HCT116 (cell line): ENCODE data around the gene PGS1. TPM values are rescaled to one million over a fixed set of nuclear protein-coding genes. Genes with fewer than 3 reads are reported as not detected.

ENCODE experiments used
- ATAC-seq: fragments of 200-7000 bp; cut with Tn5 transposase; 2 replicates; pipeline ENCODE4 v1.9.1; 2020; ENCODE audit warnings: mild to moderate bottlenecking, moderate library complexity
- BruUV-seq: library from RNA; stranded (reverse); fragments of 400-500 nt; replicated peaks from 2 replicates; lab custom pipeline; 2021; lab: Mats Ljungman, UMichigan
- CTCF ChIA-PET: fragments of 300-600 bp; sonication (Branson Sonifier 250); formaldehyde crosslinking; loops from one replicate; lab custom pipeline; 2021; ENCODE audit warnings: antibody characterized with exemption; lab: Charles Lee
- POLR2A ChIA-PET: fragments of 300-600, 350-600 bp; sonication (Branson Sonifier 250); formaldehyde crosslinking; loops from one replicate; lab custom pipeline; 2021; ENCODE audit warnings: antibody characterized with exemption; lab: Charles Lee
- RAD21 ChIA-PET, 2 experiments: fragments of 300-600 bp; sonication (Branson Sonifier 250); formaldehyde crosslinking; loops; one replicate each; lab custom pipeline; 2023; ENCODE audit warnings: low total read pairs in 2 of 2; ENCODE audit not compliant: uncharacterized antibody in 2 of 2, unreplicated experiment in 2 of 2, low non-redundant PET in 1 of 2; lab: Charles Lee
- DNase-seq: peaks from one replicate; pipeline ENCODE4 v3.0.0-alpha.2; 2010; ENCODE audit warnings: low read depth, low spot score
- H2AFZ ChIP-seq: fragments of 200-600 bp; shearing (Covaris generic), sonication (generic); 2 replicates; pipeline ENCODE4 v1.6.1; 2017; ENCODE audit warnings: low read depth, mixed run types, mixed read lengths, antibody characterized with exemption, low read length; ENCODE audit not compliant: poor library complexity, severe bottlenecking
- H3K27ac ChIP-seq: 2 replicates; pipeline ENCODE4 v1.5.1; 2012; ENCODE audit warnings: low read depth, low read length
- H3K27me3 ChIP-seq: fragments of 200-600 bp; sonication (generic); 2 replicates; pipeline ENCODE4 v1.6.1; 2016; ENCODE audit warnings: mixed run types, low read length, mixed read lengths; ENCODE audit not compliant: insufficient read depth
- H3K36me3 ChIP-seq, 2 experiments: fragments of 200-500 bp in 1 of 2; fragments of 200-600 bp in 1 of 2; sonication (Bioruptor generic) in 1 of 2; sonication (generic) in 1 of 2; 2 replicates each; pipeline versions ENCODE4 v1.5.1 to v1.6.1; 2014 to 2016; ENCODE audit warnings: low read length in 2 of 2, inconsistent platforms in 1 of 2, mixed read lengths in 1 of 2, mixed run types in 1 of 2; ENCODE audit not compliant: insufficient read depth in 2 of 2, control insufficient read depth in 1 of 2
- H3K4me1 ChIP-seq, 2 experiments: fragments of 200-600 bp in 1 of 2; sonication (generic) in 1 of 2; 2 replicates each; pipeline versions ENCODE4 v1.5.1 to v1.6.1; 2012 to 2017; ENCODE audit warnings: low read length in 2 of 2, inconsistent platforms in 1 of 2, mild to moderate bottlenecking in 1 of 2, mixed read lengths in 1 of 2, mixed run types in 1 of 2, moderate library complexity in 1 of 2; ENCODE audit not compliant: insufficient read depth in 2 of 2, control insufficient read depth in 1 of 2
- H3K4me2 ChIP-seq: fragments of 200-600 bp; sonication (generic); 2 replicates; pipeline ENCODE4 v1.6.1; 2017; ENCODE audit warnings: mixed run types, low read length, mixed read lengths
- H3K4me3 ChIP-seq, 2 experiments: fragments of 200-600 bp in 1 of 2; sonication (generic) in 1 of 2; replicated peaks in 1 of 2; 2 replicates each; pipeline ENCODE4 v1.5.1; 2011 to 2016; ENCODE audit warnings: low read length in 2 of 2, control low read depth in 1 of 2, low read depth in 1 of 2, mild to moderate bottlenecking in 1 of 2, mixed read lengths in 1 of 2, mixed run types in 1 of 2
- H3K79me2 ChIP-seq: fragments of 200-600 bp; sonication (generic); 2 replicates; pipeline ENCODE4 v1.6.1; 2017; ENCODE audit warnings: mild to moderate bottlenecking, mixed run types, low read length, moderate library complexity, mixed read lengths; ENCODE audit not compliant: insufficient read depth
- H3K9ac ChIP-seq: fragments of 200-600 bp; sonication (generic); 2 replicates; pipeline ENCODE4 v1.6.1; 2016; ENCODE audit warnings: low read length, mixed read lengths
- H3K9me2 ChIP-seq: fragments of 200-600 bp; sonication (generic), shearing (Covaris generic); 2 replicates; pipeline ENCODE4 v1.6.1; 2017; ENCODE audit warnings: mixed run types, mild to moderate bottlenecking, moderate library complexity; ENCODE audit not compliant: insufficient read depth
- H3K9me3 ChIP-seq, 2 experiments: fragments of 200-500 bp in 1 of 2; fragments of 200-600 bp in 1 of 2; sonication (Bioruptor generic) in 1 of 2; sonication (generic) in 1 of 2; 2 replicates each; pipeline ENCODE4 v1.6.1; 2014 to 2017; ENCODE audit warnings: low read length in 2 of 2, mixed read lengths in 2 of 2, inconsistent platforms in 1 of 2, low read depth in 1 of 2, mild to moderate bottlenecking in 1 of 2, mixed run types in 1 of 2, moderate library complexity in 1 of 2; ENCODE audit not compliant: control insufficient read depth in 1 of 2, insufficient read depth in 1 of 2
- H4K20me1 ChIP-seq: fragments of 200-600 bp; sonication (generic), shearing (Covaris generic); 2 replicates; pipeline ENCODE4 v1.6.1; 2017; ENCODE audit warnings: mixed run types, mild to moderate bottlenecking, moderate library complexity; ENCODE audit not compliant: insufficient read depth
- CEBPB ChIP-seq: IDR thresholded peaks from 2 replicates; pipeline ENCODE4 v1.6.1; 2012; ENCODE audit warnings: low read depth
- EGR1 ChIP-seq: IDR thresholded peaks from 2 replicates; pipeline ENCODE4 v1.6.1; 2012; ENCODE audit warnings: low read depth
- EZH2 ChIP-seq: fragments of 200-600 bp; sonication (generic); IDR thresholded peaks from 2 replicates; pipeline ENCODE4 v1.6.1; 2017; ENCODE audit warnings: antibody characterized with exemption, mixed run types
- EZH2phosphoT487 ChIP-seq: fragments of 200-600 bp; IDR thresholded peaks from 2 replicates; pipeline ENCODE4 v1.6.1; 2018; ENCODE audit warnings: antibody characterized with exemption, borderline replicate concordance
- POLR2A ChIP-seq: IDR thresholded peaks from 2 replicates; pipeline ENCODE4 v1.7.0; 2011; ENCODE audit warnings: borderline replicate concordance; ENCODE audit not compliant: insufficient read depth, insufficient read length; ENCODE audit errors: extremely low read depth
- POLR2AphosphoS5 ChIP-seq: IDR thresholded peaks from 2 replicates; pipeline ENCODE4 v1.6.1; 2011; ENCODE audit warnings: mild to moderate bottlenecking, low read depth, low read length, moderate library complexity
- SIN3A ChIP-seq: IDR thresholded peaks from 2 replicates; pipeline ENCODE4 v1.6.1; 2012; ENCODE audit warnings: low read depth
- TCF7L2 ChIP-seq: IDR thresholded peaks from 2 replicates; pipeline ENCODE4 v1.7.0; 2011; ENCODE audit warnings: borderline replicate concordance, inconsistent platforms; ENCODE audit not compliant: insufficient read depth, insufficient read length; ENCODE audit errors: extremely low read depth
- ZFX ChIP-seq: fragments of 450-650 bp; IDR thresholded peaks from 2 replicates; pipeline ENCODE4 v1.6.1; 2017
- ZNF274 ChIP-seq: fragments of 200-500 bp; sonication (Bioruptor generic); IDR thresholded peaks from 2 replicates; pipeline ENCODE4 v1.6.1; 2014; ENCODE audit warnings: mild to moderate bottlenecking, low read depth, low read length, inconsistent platforms
- intact Hi-C: fragments of 100-400 bp; cut with micrococcal nuclease; formaldehyde crosslinking; loops from 2 replicates; pipeline ENCODE4 v1.10.0; 2022
- total RNA-seq: library from RNA; stranded (reverse); gene quantifications from one replicate; pipeline ENCODE4 v1.2.1, GENCODE V29; 2021; ENCODE audit not compliant: unreplicated experiment
- TF ChIP-seq, protein P1 (sequence below): IDR thresholded peaks from 2 replicates; pipeline ENCODE4 v1.6.1; 2012

Gene PGS1
- total RNA-seq, 1 experiment from 2014 or later = 44.4 TPM

DNA sequence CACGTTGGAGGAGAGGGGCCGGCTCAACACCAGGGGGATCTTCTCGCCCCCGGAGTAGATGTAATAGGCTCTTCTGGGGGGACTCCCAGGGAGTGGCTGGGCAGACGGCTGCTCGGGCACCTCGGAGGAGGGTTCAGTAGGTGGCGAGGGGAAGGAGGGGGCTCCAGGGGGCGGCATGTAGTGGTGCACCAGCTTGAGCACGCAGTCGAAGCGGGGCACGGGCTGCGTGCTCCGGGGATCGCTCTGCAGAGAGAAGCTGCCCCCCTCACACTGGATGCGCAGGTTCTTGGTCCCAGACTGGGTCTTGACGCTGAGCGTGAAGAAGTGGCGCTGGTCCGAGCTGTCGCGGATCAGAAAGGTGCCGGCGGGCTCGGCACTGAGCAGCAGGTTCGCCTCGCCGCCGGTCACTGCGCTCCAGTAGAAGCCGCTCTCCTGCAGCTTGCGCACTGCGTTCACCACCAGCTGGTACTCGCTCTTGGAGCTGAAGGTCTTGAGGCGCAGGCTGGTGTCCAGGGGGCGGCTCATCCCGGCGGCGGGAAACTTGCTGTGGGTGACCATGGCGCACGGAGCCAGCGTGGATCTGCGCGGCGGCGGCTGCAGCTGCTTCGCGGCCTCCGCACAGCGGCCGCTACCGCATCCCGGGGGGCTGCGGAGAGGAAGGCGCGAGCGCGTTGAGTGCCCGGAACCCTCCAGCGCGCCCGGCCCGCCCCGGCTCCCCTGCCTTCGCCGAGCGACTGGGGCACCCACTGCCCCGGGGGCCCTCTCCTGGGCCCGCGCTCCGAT is 19.7 kb upstream of the PGS1 start:
- ATAC-seq = no peak

DNA sequence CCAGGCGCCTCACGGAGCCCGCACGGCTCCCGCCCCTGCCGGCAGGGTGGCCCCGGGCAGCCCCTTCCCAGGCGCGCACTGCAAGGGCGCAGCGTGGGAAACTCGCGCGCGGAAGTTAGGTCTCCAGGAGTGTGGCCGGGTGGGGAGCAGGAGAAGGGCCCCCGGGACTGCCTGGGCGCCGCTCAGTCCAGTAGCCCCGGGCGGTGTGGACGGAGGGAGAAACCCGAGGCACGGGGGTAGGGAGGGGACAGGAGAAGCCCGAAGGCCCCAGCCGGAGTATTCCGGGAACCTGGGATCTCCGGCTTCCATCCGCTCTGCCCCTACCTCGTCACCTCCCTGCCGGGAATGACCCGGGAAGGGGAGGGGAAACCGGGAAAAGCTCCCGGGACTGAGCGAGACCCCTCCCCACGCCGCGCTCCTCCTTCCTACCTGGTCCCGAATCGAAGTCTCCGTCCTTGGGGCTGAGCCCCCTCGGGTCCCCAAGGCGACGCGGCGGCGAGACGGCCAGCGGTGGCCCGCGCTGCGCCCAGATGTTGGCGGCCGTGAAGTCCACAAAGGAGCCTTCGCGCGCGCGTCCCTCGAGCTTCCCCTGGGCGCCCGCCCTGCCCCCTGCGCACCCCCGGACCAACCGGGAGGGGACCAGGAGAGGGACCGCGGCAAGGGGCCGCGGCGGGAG is 19.0 kb upstream of the PGS1 start:
- DNase-seq (no peak), ATAC-seq (peak; percentile 1)
- BruUV-seq = no TSS peak
- Histone ChIP-seq H3K27me3 (no peaks in the 10 kb centered on the region), H3K4me3 (peak overlapping the region; percentile 86 to 96), H3K36me3 (peaks cover 15 to 22% of the 10 kb centered on the region in 2 experiments), H3K4me1 (peaks cover 13 to 62% of the 10 kb centered on the region in 2 experiments; a peak in 3 of 4 replicates), H3K9me3 (no peaks in the 10 kb centered on the region), H3K4me2 (peak overlapping the region; percentile 98), H3K79me2 (peaks cover 36% of the 10 kb centered on the region), H3K9me2 (no peaks in the 10 kb centered on the region), H3K9ac (peak overlapping the region; percentile 96), H2AFZ (no peak overlapping the region), H4K20me1 (peaks cover 3% of the 10 kb centered on the region; the same call in 1 of the 2 replicates), H3K27ac (peak overlapping the region; percentile 99)
- ChIA-PET CTCF (interaction anchor here (2.2 to 2.5 kb wide), 2 partner anchors 16 to 45 kb away, joined by 13 to 15 read pairs; no protein-coding TSS in a partner anchor), RAD21 (interaction anchor here in 1 of 2 experiments (0.8 kb wide), 1 partner anchor 46 kb away, joined by 9 read pairs; no protein-coding TSS in a partner anchor), POLR2A (interaction anchor here (0.6 to 3.4 kb wide), 9 partner anchors 13 to 170 kb away, joined by 3 to 21 read pairs (median 6); no protein-coding TSS in a partner anchor)
- intact Hi-C loops = no loop called here
- TF ChIP-seq EGR1 (no peak), ZFX (no peak), EZH2phosphoT487 (no peak), POLR2A (no peak), ZNF274 (no peak), TCF7L2 (no peak), CEBPB (no peak), SIN3A (no peak), EZH2 (no peak)

More for the DNA sequence above, 19.7 kb upstream of the PGS1 start:
- no peak overlapping the region for H2AFZ ChIP-seq
- peaks cover 36% of the 10 kb centered on the region for H3K79me2 ChIP-seq
- peaks cover 20 to 69% of the 10 kb centered on the region in 2 experiments for H3K4me1 ChIP-seq
- peak overlapping the region; percentile 99 for H3K27ac ChIP-seq
- intact Hi-C loops = no loop called here
- H3K36me3 ChIP-seq = peaks cover 15 to 22% of the 10 kb centered on the region in 2 experiments
- ChIA-PET POLR2A (interaction anchor here (1.0 to 3.4 kb wide), 3 partner anchors 16 to 43 kb away, joined by 3 to 21 read pairs (median 3); no protein-coding TSS in a partner anchor), RAD21 (no interaction called here), CTCF (no interaction called here)
- DNase-seq = no peak
- peak overlapping the region; percentile 86 to 96 for H3K4me3 ChIP-seq
- H3K9me3 ChIP-seq = no peaks in the 10 kb centered on the region
- no TSS peak for BruUV-seq
- peaks cover 3% of the 10 kb centered on the region; the same call in 1 of the 2 replicates for H4K20me1 ChIP-seq
- TF ChIP-seq POLR2AphosphoS5 = peak; percentile 20; the same call in 1 of the 2 replicates
- TF ChIP-seq, protein P1, sequence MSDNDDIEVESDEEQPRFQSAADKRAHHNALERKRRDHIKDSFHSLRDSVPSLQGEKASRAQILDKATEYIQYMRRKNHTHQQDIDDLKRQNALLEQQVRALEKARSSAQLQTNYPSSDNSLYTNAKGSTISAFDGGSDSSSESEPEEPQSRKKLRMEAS = no peak
- H3K9me2 ChIP-seq = no peaks in the 10 kb centered on the region
- H3K4me2 ChIP-seq = peak overlapping the region; percentile 98
- H3K9ac ChIP-seq = peak overlapping the region; percentile 96
- no peaks in the 10 kb centered on the region for H3K27me3 ChIP-seq
